NK-92 (cell line): Measurements from ENCODE around the gene GAGE10.
A peak's percentile ranks its signal among the peaks of the same experiment; 100 is the strongest.

ENCODE experiments used
- DNase-seq: peaks from one replicate; lab custom pipeline; 2025; ENCODE audit not compliant: unreplicated experiment; lab: John Stamatoyannopoulos, UW

GAGE10 gene

GRCh38 chrX:49303346-49303745 is at the start of gene GAGE10:
GAGE10 (plus strand) TSS chrX:49303646; CDS start chrX:49304860, 1,214 bp downstream.
- no peak for DNase-seq

GRCh38 chrX:49254639-49255038 is 48.8 kb upstream of the GAGE10 start:
- DNase-seq: no peak

GRCh38 chrX:49256268-49256995 is 47.0 kb upstream of the GAGE10 start:
- no peak for DNase-seq

- no peak for DNase-seq
Observed at GRCh38 chrX:49257074-49257790, 46.2 kb upstream of the GAGE10 start.

GRCh38 chrX:49257846-49258748 is 45.3 kb upstream of the GAGE10 start:
- DNase-seq: no peak

- DNase-seq: no peak
Observed at GRCh38 chrX:49258749-49259124, 44.7 kb upstream of the GAGE10 start.

GRCh38 chrX:49260221-49260985 is 43.0 kb upstream of the GAGE10 start:
- DNase-seq: no peak

GRCh38 chrX:49262603-49263002 is 40.8 kb upstream of the GAGE10 start:
- DNase-seq: no peak

- DNase-seq: no peak
Observed at GRCh38 chrX:49263631-49264030, 39.8 kb upstream of the GAGE10 start.

GRCh38 chrX:49264460-49264859 is 39.0 kb upstream of the GAGE10 start, which contains the start of gene FOXP3:
FOXP3 (minus strand) TSS chrX:49264710; CDS start chrX:49258505, 6,205 bp downstream.
- DNase-seq: no peak

- DNase-seq: no peak
Observed at GRCh38 chrX:49266523-49267445, 36.7 kb upstream of the GAGE10 start.

- no peak for DNase-seq
Observed at GRCh38 chrX:49268702-49269009, 34.8 kb upstream of the GAGE10 start.

GRCh38 chrX:49269010-49269766 is 34.3 kb upstream of the GAGE10 start:
- peak; percentile 68 for DNase-seq

GRCh38 chrX:49269767-49270248 is 33.6 kb upstream of the GAGE10 start, which contains the start of gene PPP1R3F:
PPP1R3F (plus strand) TSS chrX:49269793; CDS start chrX:49269870, 77 bp downstream.
- DNase-seq: no peak

- DNase-seq: no peak
Observed at GRCh38 chrX:49270249-49270921, 33.1 kb upstream of the GAGE10 start.

- no peak for DNase-seq
Observed at GRCh38 chrX:49271341-49271740, 32.1 kb upstream of the GAGE10 start.

GRCh38 chrX:49272421-49272820 is 31.0 kb upstream of the GAGE10 start:
- DNase-seq: no peak

- no peak for DNase-seq
Observed at GRCh38 chrX:49273181-49273727, 30.2 kb upstream of the GAGE10 start.
